HepG2 (cell line): Measurements from ENCODE around the gene PRPF4. TPM values are rescaled to one million over a fixed set of nuclear protein-coding genes. Genes with fewer than 3 reads are reported as not detected.

Experiments
- DPF2 ChIP-seq: sonication (generic); formaldehyde crosslinking; IDR thresholded peaks from 2 replicates; pipeline ENCODE4 v1.4.0; 2020; ENCODE audit warnings: mild to moderate bottlenecking, low read depth, missing genetic modification reagents, borderline replicate concordance
- GABPB1 ChIP-seq: IDR thresholded peaks from 2 replicates; pipeline ENCODE4 v1.6.1; 2016; ENCODE audit warnings: mild to moderate bottlenecking, missing genetic modification reagents, moderate library complexity, missing compliant biosample characterization
- HOXA3 ChIP-seq: sonication (generic); formaldehyde crosslinking; IDR thresholded peaks from 2 replicates; pipeline ENCODE4 v1.5.0; 2020; ENCODE audit warnings: missing genetic modification reagents
- MBD4 ChIP-seq: IDR thresholded peaks from 2 replicates; pipeline ENCODE4 v1.6.1; 2012; ENCODE audit warnings: low read length, inconsistent platforms, borderline replicate concordance
- MEF2D ChIP-seq: sonication (generic); formaldehyde crosslinking; IDR thresholded peaks from 2 replicates; pipeline ENCODE4 v1.5.1; 2020; ENCODE audit warnings: mild to moderate bottlenecking, missing genetic modification reagents
- MEIS1 ChIP-seq: sonication (generic); formaldehyde crosslinking; IDR thresholded peaks from 2 replicates; pipeline ENCODE4 v1.9.0; 2021; ENCODE audit warnings: mild to moderate bottlenecking, missing genetic modification reagents, moderate library complexity, borderline replicate concordance
- NR3C1 ChIP-seq: sonication (generic); formaldehyde crosslinking; IDR thresholded peaks from 2 replicates; pipeline ENCODE4 v1.4.0; 2020; ENCODE audit warnings: missing genetic modification reagents
- ONECUT2 ChIP-seq: sonication (generic); formaldehyde crosslinking; IDR thresholded peaks from 2 replicates; pipeline ENCODE4 v1.4.0; 2020; ENCODE audit warnings: missing genetic modification reagents
- PHB2 ChIP-seq: fragments of 450-650 bp; IDR thresholded peaks from 2 replicates; pipeline ENCODE4 v1.6.1; 2018; ENCODE audit not compliant: partially characterized antibody
- POLR2G ChIP-seq: fragments of 200-400 bp; formaldehyde crosslinking; IDR thresholded peaks from 2 replicates; pipeline ENCODE4 v1.6.1; 2018; ENCODE audit warnings: mild to moderate bottlenecking, low read depth, low read length, moderate library complexity
- polyA plus RNA-seq, 8 experiments: library from polyadenylated mRNA; depleted of rRNA in 3 of 8; stranded (reverse) in 7 of 8; unstranded in 1 of 8; fragments of >200 nt; fragmentation: Illumina TruSeq in 4 of 8; extraction: Trizol in 4 of 8; gene quantifications; 2 replicates each; pipeline versions ENCODE4 v1.2.1 to v1.2.3, GENCODE V29; 2011 to 2016; ENCODE audit warnings: low read depth in 4 of 8, missing spikeins in 1 of 8, mixed read lengths in 1 of 8; ENCODE audit not compliant: insufficient read depth in 1 of 8
- total RNA-seq, 5 experiments: library from RNA; depleted of rRNA; stranded (reverse); fragments of >200 nt; fragmentation: Illumina TruSeq; extraction: Trizol; gene quantifications; 2 replicates each; pipeline ENCODE4 v1.2.3, GENCODE V29; 2016; ENCODE audit warnings: low read depth in 1 of 5
- TF ChIP-seq, protein P1 (sequence below): sonication (generic); formaldehyde crosslinking; IDR thresholded peaks from 2 replicates; pipeline ENCODE4 v1.5.1; 2020; ENCODE audit warnings: mild to moderate bottlenecking, missing genetic modification reagents, borderline replicate concordance
- TF ChIP-seq, protein P2 (sequence below): sonication (generic); formaldehyde crosslinking; IDR thresholded peaks from 2 replicates; pipeline ENCODE4 v1.8.1; 2023; ENCODE audit warnings: missing genetic modification reagents, mild to moderate bottlenecking, borderline replicate concordance
- TF ChIP-seq, protein P3 (sequence below): sonication (generic); formaldehyde crosslinking; IDR thresholded peaks from 2 replicates; pipeline ENCODE4 v1.5.1; 2020; ENCODE audit warnings: mild to moderate bottlenecking, moderate library complexity, missing genetic modification reagents
- TF ChIP-seq, protein P4 (sequence below): sonication (generic); formaldehyde crosslinking; IDR thresholded peaks from 2 replicates; pipeline ENCODE4 v1.4.0; 2020; ENCODE audit warnings: mild to moderate bottlenecking, missing genetic modification reagents, borderline replicate concordance
- TF ChIP-seq, protein P5 (sequence below): IDR thresholded peaks from 2 replicates; pipeline ENCODE4 v1.6.1; 2016; ENCODE audit warnings: mild to moderate bottlenecking

The PRPF4 gene
- total and polyA plus RNA-seq, 2 of the 13 experiments (the other 11 are each of a cell fraction or from before 2014, with no cell fraction given), result 10.3 to 49.0 TPM

DNA sequence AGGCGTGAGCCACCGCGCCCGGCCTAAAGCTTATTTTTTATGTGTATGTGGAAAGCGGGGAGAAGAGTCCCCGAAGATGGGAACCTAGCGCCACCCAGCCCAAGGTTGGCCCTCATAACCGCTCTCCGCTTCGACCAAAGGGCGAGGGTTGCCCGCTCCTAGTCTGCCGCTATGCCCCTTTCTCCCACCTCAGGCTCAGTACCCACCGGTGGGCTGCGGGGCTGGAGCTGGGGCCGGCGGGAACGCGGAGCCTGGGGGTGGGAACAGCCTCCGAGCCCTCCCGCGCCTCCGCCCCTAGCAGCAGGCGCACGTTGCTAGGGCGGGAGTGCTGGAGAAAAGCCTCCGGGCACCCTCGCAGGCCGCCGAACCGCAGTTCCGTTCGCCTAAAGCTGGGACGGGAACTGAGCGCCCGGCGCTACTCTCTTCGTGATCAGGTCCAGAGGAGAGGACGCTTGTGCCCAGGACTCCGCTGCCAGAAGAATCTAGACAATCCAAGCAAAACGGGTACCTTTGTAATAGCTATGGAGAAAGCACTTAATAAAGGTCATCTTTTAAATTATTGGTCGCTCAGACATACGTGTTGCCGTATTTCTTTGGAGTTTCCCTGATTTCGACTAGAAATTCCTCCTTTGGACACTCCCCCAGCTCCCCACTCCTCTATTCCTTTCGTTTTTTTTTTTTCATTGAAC lies 64.7 kb downstream of the PRPF4 start, which contains the start of gene WDR31 (continued):
- TF ChIP-seq, protein P1, sequence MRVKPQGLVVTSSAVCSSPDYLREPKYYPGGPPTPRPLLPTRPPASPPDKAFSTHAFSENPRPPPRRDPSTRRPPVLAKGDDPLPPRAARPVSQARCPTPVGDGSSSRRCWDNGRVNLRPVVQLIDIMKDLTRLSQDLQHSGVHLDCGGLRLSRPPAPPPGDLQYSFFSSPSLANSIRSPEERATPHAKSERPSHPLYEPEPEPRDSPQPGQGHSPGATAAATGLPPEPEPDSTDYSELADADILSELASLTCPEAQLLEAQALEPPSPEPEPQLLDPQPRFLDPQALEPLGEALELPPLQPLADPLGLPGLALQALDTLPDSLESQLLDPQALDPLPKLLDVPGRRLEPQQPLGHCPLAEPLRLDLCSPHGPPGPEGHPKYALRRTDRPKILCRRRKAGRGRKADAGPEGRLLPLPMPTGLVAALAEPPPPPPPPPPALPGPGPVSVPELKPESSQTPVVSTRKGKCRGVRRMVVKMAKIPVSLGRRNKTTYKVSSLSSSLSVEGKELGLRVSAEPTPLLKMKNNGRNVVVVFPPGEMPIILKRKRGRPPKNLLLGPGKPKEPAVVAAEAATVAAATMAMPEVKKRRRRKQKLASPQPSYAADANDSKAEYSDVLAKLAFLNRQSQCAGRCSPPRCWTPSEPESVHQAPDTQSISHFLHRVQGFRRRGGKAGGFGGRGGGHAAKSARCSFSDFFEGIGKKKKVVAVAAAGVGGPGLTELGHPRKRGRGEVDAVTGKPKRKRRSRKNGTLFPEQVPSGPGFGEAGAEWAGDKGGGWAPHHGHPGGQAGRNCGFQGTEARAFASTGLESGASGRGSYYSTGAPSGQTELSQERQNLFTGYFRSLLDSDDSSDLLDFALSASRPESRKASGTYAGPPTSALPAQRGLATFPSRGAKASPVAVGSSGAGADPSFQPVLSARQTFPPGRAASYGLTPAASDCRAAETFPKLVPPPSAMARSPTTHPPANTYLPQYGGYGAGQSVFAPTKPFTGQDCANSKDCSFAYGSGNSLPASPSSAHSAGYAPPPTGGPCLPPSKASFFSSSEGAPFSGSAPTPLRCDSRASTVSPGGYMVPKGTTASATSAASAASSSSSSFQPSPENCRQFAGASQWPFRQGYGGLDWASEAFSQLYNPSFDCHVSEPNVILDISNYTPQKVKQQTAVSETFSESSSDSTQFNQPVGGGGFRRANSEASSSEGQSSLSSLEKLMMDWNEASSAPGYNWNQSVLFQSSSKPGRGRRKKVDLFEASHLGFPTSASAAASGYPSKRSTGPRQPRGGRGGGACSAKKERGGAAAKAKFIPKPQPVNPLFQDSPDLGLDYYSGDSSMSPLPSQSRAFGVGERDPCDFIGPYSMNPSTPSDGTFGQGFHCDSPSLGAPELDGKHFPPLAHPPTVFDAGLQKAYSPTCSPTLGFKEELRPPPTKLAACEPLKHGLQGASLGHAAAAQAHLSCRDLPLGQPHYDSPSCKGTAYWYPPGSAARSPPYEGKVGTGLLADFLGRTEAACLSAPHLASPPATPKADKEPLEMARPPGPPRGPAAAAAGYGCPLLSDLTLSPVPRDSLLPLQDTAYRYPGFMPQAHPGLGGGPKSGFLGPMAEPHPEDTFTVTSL (CRISPR knock-in tag), result peak; percentile 59
- TF ChIP-seq, protein P2, sequence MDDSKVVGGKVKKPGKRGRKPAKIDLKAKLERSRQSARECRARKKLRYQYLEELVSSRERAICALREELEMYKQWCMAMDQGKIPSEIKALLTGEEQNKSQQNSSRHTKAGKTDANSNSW, result no peak; the same call in 1 of the 2 replicates
- no peak for TF ChIP-seq NR3C1 (CRISPR knock-in tag)
- TF ChIP-seq MEF2D, result peak; percentile 77
- TF ChIP-seq, protein P3, sequence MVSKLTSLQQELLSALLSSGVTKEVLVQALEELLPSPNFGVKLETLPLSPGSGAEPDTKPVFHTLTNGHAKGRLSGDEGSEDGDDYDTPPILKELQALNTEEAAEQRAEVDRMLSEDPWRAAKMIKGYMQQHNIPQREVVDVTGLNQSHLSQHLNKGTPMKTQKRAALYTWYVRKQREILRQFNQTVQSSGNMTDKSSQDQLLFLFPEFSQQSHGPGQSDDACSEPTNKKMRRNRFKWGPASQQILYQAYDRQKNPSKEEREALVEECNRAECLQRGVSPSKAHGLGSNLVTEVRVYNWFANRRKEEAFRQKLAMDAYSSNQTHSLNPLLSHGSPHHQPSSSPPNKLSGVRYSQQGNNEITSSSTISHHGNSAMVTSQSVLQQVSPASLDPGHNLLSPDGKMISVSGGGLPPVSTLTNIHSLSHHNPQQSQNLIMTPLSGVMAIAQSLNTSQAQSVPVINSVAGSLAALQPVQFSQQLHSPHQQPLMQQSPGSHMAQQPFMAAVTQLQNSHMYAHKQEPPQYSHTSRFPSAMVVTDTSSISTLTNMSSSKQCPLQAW, result peak; percentile 78
- TF ChIP-seq HOXA3, result peak; percentile 91
- TF ChIP-seq MEIS1 (CRISPR knock-in tag), result peak; percentile 65
- TF ChIP-seq, protein P4, sequence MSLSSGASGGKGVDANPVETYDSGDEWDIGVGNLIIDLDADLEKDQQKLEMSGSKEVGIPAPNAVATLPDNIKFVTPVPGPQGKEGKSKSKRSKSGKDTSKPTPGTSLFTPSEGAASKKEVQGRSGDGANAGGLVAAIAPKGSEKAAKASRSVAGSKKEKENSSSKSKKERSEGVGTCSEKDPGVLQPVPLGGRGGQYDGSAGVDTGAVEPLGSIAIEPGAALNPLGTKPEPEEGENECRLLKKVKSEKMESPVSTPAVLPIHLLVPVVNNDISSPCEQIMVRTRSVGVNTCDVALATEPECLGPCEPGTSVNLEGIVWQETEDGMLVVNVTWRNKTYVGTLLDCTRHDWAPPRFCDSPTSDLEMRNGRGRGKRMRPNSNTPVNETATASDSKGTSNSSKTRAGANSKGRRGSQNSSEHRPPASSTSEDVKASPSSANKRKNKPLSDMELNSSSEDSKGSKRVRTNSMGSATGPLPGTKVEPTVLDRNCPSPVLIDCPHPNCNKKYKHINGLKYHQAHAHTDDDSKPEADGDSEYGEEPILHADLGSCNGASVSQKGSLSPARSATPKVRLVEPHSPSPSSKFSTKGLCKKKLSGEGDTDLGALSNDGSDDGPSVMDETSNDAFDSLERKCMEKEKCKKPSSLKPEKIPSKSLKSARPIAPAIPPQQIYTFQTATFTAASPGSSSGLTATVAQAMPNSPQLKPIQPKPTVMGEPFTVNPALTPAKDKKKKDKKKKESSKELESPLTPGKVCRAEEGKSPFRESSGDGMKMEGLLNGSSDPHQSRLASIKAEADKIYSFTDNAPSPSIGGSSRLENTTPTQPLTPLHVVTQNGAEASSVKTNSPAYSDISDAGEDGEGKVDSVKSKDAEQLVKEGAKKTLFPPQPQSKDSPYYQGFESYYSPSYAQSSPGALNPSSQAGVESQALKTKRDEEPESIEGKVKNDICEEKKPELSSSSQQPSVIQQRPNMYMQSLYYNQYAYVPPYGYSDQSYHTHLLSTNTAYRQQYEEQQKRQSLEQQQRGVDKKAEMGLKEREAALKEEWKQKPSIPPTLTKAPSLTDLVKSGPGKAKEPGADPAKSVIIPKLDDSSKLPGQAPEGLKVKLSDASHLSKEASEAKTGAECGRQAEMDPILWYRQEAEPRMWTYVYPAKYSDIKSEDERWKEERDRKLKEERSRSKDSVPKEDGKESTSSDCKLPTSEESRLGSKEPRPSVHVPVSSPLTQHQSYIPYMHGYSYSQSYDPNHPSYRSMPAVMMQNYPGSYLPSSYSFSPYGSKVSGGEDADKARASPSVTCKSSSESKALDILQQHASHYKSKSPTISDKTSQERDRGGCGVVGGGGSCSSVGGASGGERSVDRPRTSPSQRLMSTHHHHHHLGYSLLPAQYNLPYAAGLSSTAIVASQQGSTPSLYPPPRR (CRISPR knock-in tag), result peak; percentile 65
- no peak for TF ChIP-seq ONECUT2 (CRISPR knock-in tag)
- no peak for TF ChIP-seq MBD4
- no peak for TF ChIP-seq DPF2
- TF ChIP-seq, protein P5, sequence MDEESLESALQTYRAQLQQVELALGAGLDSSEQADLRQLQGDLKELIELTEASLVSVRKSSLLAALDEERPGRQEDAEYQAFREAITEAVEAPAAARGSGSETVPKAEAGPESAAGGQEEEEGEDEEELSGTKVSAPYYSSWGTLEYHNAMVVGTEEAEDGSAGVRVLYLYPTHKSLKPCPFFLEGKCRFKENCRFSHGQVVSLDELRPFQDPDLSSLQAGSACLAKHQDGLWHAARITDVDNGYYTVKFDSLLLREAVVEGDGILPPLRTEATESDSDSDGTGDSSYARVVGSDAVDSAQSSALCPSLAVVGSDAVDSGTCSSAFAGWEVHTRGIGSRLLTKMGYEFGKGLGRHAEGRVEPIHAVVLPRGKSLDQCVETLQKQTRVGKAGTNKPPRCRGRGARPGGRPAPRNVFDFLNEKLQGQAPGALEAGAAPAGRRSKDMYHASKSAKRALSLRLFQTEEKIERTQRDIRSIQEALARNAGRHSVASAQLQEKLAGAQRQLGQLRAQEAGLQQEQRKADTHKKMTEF (CRISPR knock-in tag), result peak; percentile 94
- TF ChIP-seq PHB2, result no peak
- peak; percentile 96 for TF ChIP-seq GABPB1 (CRISPR knock-in tag)
- peak; percentile 68 for TF ChIP-seq POLR2G
